ENCODE data around the gene PROX1.
"Not testable (repeated sequence)": the region's sequence is repeated elsewhere in the genome, so short reads cannot be mapped to it uniquely, and the experiment has no call there.

The PROX1 gene

DNA sequence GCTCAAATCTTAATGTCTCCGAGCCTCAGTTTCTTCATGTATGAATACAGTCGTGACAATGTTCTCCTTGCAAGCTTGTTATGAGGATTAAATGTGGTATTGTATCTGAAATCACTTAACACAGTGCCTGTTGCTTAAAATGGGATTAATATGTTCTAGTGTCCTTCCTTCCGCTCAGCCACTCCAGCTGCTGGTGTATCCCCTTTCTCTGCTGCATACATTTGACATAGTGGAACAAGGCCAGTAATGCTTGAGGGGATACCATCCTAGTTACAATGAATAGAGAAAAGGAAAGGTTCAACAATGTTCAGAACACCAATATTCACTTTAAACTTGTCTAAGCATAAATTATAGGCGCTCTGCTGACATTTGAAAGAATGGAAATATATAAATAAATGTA lies 64.0 kb downstream of the PROX1 start:
- intact Hi-C loops (cut with DNase I), result no loop called here
- no peak for DNase-seq

DNA sequence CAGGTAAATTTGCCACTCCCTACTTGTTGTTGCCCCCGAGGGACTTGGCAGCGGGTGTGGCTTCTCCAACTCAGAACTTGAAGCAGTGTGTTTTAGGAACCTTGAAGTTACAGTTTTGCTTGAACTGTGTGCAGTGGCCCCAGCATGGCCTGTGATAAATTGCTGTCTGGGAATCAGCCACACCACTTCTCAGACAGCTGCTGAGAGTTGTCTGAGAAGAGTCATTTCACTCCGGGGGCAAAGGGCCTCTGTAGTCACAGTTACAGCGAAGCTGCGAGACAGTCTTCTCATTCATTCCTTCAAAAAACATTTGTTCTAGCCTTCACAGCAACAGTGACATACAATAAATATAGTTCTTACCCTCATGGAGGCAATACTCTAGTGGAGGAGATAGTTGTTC lies 70.3 kb downstream of the PROX1 start:
- DNase-seq, result no peak

DNA sequence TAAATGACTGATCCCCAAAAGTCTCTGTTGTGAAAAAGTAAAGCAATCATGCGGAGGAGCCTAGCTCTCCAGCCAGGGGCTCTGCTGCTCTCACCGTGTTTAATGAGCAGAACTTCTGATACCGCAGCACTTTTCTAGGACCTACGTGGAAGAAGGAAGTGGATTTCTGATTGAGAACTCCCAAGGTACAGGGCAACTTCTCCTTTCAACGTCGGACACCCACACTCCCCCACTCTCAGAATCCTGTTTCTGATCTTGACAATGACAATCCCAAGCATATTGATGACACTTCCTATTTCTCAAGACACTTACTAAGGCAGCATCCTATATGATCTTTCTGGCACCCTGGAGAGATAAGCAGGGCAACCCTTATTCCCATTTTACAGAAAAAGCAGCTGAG lies 78.4 kb downstream of the PROX1 start:
- no peak for DNase-seq
- intact Hi-C loops (cut with DNase I), result no loop called here

More for the DNA sequence above, 70.3 kb downstream of the PROX1 start:
- intact Hi-C loops (cut with DNase I), result no loop called here

DNA sequence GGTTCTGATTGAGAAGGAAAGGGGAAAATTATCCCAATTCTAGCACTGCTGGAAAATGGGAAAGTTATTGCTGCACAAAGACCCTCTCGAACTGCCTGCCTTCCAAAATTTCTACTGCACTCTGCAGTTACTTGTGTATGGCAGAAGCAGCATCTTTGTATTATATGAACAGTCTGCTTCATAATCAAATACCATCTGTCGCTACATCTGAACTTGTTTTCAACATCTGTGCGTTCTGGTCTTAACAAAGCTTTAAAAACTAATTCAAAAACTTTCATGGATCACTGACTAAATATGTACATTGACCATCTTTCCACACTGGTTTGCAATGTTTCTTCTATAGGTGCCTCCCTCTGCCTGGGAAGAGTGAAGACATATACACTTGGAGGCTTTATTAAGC lies 79.2 kb downstream of the PROX1 start:
- intact Hi-C loops (cut with DNase I), result no loop called here
- DNase-seq, result no peak

DNA sequence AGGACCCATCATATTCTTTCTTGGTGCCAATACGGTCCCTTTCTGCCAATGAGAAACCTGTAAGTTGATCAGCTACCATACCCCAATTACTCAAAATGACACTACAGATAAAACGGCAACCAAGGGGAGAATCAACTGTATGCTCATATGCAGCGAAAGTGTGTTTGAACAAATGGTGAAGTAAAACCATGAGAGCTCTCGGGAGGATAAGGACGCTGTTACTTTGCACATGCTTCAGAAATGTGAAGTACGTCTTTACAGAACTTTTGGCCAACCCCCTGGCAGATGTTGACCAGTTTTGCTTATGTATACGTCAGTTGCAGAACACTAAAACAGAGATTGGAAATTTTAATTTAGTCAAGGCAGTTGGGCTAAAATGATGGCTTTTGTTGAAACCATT lies 79.6 kb downstream of the PROX1 start:
- no peak for DNase-seq
- intact Hi-C loops (cut with DNase I), result no loop called here

DNA sequence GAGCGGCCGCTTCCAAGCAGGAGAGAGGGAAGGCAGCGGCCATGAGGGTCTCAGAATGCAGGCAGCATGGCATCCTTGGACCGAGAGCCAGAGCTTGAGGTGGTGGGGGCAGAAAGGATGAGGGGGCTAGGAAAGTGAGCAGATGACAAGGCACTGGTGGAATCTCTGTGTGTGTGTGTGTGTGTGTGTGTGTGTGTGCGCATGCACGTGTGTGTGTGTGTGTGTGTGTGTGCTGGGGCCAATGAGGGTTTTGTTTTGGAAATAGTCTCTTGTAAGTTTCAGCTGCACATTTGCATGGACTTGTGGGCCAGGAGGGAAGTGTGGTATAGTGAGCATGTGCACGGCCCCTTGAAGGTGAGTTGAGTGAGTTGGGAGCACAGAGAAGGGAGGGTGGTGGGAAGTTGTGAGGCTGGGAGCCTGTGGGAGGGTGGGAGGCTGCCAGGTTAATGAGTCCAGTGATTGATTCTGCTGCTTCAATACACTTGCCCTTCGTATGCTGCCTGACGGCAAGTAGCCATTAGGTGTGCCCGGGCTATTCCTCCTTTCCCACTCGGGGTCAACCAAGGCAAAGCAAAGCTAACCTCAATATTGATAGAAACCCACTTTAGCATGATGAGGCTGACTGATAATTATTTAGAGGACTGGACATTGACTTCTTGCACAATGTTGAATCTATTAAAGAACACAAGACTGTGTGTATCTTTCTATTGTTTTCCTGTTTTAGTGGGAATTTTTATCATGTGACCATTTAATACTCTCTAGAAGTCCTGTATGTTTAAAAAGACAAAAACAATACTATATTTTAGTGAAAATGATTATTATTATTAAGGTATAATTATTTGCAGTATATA lies 80.3 kb downstream of the PROX1 start:
- intact Hi-C loops (cut with DNase I), result no loop called here
- no peak for DNase-seq

DNA sequence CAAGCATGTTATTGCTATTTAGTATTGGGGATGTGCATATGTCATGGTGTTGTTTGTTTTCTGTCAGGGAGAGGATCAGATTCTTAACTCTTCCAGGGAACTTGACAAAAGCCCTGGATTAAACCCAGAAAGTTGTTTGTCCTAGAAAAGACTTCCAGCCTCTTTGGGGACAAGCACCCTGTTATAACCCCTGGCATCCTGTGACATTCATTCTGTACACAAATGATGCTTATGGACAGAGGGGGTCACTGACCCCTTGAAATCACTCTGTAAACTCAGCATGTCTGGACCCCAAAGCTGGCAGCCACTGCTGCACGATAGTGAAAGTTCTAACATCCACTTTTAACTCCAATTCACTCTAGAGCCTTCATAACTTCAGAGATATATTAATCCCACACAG lies 81.2 kb downstream of the PROX1 start:
- intact Hi-C loops (cut with DNase I), result no loop called here
- DNase-seq, result no peak

DNA sequence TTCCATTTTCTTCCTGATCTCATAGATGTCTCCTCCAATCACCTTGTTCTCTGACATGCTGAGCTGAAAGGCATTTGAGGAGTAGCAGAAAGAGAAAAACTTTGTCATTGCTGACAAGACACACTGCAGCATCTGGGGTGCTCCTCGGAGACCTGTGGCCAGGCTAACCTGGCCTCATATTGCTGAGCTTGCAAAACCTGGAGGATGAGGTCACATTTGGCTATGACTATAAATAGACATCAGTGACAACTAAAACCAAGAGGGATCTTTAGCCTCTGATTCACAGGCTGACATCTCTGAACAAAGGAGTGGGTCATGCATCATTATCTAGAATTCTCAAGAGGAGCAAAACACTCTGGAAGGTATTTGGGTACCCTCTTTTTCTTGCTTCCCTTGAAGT lies 83.7 kb downstream of the PROX1 start:
- intact Hi-C loops (cut with DNase I), result no loop called here
- DNase-seq, result no peak

DNA sequence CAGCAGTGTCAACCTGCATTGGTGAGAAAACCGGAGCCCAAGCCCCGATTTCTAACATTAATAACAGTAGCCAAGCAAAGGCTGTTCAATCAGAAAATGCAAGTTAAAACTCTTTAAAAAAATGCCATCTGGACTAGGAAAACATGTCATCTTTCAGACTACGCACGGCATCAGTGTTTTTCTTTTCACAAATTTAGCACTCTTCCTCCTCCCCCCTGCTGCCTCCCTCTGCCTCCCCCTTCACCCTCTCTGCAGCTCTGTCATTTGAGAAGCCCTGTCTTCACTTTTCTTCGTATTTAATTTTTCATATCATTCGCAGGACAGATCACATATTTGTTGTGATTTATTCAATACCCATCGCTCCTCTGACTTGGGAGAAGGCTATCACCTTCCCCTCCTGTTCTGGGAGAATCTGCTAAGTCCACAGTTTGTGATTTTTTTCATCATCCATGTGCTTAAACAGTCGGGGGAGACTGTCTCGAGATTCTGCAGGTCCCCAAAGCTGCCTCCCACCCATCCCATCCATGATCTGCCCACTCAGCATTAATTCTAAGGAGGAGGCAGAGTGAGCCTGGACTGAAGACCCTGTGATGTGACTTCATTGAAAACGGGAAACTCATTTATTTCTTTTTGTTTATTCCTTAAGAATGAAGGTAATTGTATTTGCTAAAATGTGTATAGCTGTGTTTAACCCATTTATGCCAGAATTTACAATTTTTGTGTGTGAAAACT lies 84.8 kb downstream of the PROX1 start:
- intact Hi-C loops (cut with DNase I), result no loop called here
- no peak for DNase-seq

DNA sequence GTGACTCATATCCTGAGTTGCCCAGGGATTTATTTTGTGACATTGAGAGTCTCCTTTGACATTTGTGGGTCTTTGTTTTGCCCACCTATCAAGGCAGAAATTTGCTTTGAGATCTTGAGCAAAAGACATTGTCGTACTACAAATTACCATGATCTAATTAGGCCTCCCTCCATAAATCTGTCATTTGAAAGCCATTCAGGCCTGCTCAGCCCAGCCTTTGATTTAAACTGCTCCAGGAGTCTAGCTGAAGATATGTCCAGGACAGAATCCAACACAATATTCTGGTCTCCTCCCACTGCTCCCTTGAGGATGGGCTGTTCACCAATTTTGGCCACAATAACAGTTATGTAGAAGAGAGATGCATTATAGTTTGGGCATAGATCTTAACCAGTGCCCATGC lies 86.7 kb downstream of the PROX1 start:
- DNase-seq, result no peak
- intact Hi-C loops (cut with DNase I), result no loop called here

DNA sequence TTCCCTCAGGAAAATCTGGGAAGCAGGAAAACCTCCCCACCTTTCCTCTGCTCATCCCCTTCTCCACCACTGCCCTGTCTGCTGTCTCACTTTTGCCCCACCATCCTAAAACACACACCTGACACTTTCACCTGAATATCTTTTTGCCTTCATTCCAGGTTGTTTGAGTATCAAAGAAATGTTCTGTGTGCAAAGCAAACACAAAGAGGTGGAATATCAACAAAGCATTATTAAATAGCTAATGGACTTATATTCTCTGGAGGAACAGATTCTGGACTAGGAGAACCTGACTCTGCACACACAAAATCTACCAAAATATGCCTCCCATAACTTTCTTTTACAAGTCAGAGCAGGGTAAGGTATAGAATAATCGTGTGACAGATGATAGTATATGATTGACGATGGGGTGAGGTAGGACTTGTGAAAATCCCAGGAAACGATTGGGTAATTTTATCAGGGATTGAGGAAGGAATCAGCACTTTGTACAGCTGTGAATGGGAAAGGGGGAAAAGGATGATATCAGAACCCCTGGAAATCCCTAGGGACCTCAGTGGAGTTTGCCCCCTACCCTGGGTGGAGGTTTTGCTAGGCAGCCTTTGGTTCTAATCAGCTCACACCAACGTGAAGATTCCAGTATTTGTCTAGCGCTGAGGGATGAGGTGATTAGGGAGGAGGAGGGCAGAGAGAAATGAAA lies 87.7 kb downstream of the PROX1 start:
- no peak for DNase-seq
- intact Hi-C loops (cut with DNase I), result no loop called here

DNA sequence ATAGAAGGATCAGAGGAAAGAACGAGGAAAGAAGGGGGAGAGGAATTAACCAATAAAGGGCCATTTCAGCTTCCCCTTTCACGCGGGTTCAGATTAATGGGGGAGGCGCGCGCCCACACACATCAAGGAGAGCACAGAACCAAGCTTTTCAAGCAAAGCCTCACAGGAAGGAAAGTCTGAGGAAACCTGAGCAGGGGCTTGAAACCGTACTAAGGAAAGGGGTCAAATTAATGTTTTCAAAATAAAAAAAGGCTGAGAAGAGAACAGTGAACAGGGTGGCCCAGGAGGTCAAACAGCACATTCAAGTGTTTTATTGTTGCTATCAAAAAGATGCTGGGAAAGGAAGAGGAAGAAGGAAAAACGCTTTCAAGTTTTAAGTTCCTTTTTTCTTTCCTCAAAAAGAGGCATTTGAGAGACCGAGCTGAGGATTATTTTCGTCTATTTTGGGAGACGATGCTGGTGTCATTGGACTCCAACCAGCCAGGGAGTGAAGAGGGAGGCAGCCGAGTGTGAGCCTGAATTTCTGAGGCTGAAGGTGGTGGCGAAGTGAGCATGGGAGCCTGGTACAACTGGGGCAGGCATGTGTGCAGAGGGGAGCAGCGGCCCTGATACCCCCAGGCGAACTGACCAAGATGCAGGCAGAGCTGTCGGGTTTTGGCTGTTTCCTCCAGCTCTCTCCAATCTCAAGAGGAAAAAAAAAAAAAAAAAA lies 88.4 kb downstream of the PROX1 start:
- DNase-seq, result peak in 5 of 10 donors; percentile 11 to 87 (median 71)
- intact Hi-C loops (cut with DNase I), result no loop called here

DNA sequence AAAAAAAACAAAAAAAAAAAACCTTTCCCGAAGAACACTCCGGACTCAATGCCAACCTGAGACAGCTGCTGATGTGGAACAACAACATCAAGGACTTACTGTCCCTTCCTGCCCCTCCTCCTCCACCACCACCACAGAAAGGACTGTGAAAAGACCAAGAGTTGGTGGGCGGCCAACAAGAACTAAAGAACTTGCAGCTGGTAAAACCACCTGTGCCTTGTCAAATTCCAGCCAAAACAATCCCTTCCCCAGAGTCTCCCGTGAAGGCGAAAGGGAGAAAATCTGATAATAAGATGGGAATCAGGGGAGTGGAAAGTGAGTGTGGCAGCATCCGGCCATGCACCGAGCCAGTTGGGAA lies 88.9 kb downstream of the PROX1 start:
- intact Hi-C loops (cut with DNase I), result no loop called here
- DNase-seq, result peak in 3 of 10 donors; percentile 7 to 66 (median 16)

DNA sequence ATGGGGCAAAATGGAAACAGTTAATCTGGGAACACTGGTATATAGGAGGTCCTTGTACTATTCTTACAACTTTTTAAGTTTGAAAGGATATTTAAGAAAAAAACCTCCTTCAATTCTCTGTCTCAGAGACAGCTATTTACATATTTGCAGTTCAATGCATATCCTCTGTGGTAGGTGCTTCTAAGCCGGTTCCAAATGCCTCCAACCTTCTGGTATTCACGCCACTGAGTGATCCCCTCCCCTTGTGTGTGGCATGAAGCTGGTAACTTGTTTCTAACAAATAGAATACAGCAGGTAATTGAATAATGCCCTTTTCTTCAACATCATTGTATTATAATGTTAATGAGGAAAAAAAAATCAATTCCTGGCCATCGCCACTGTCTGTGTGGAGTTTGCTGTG lies 91.2 kb downstream of the PROX1 start:
- intact Hi-C loops (cut with DNase I), result no loop called here
- no peak for DNase-seq

DNA sequence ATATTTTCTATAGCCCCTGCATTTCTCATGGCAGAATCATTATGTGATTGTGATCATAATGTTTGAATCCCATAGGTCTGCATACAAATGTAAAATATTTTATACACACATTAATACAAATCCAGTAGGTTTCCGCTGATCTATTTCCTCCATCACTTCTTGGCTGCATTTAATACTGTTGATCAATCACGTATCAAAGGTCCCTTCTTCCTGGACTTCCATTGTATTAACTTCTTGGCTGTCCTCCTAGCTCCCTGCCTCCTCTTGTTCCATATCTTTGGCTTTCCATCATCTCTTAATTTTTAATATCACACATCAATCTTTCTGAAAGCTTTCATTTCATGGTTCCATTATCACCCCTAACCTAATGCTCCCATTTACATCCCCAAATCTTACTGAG lies 97.6 kb downstream of the PROX1 start:
- intact Hi-C loops (cut with DNase I), result no loop called here
- DNase-seq, result no peak

DNA sequence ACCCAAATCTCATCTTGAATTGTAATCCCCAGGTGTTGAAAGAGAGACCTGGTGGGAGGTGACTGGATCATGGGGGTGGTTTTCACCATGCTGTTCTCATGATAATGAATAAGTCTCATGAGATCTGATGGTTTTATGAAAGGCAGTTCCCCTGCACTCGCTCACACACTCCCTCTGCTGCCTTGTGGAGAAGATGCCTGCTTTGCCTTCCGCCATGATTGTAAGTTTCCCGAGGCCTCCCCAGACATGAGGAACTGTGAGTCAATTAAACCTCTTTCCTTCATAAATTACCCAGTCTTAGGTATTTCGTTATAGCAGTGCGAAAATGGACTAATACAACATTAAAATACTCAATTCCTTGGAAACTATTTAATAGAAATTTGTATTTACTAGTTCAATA lies 99.2 kb downstream of the PROX1 start:
- DNase-seq, result no peak
- intact Hi-C loops (cut with DNase I), result no loop called here

DNA sequence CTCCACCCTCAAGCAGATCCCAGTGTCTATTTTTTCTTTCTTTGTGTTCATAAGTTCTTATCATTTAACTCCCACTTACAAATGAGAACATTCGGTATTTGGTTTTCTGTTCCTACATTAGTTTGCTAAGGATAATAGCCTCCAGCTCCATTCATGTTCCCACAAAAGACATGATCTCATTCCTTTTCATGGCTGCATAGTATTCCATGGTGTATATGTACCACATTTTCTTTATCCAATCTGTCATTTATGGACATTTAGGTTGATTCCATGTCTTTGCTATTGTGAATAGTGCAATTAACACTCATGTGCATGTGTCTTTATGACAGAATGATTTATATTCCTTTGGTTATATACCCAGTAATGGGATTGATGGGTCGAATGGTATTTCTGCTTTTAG lies 101.2 kb downstream of the PROX1 start:
- DNase-seq; intact Hi-C loops (cut with DNase I): not testable (repeated sequence)
